ENCODE measurements around the gene SMCP. TPM values are rescaled to one million over a fixed set of nuclear protein-coding genes. Genes with fewer than 3 reads are reported as not detected.

The SMCP gene
- total RNA-seq, 1 experiment from 2014 or later, result not detected

GRCh38 chr1:152912900-152913299 is 34.8 kb downstream of the SMCP start:
- Histone ChIP-seq H3K27me3 (replicated peaks; ENCODE audit: insufficient read depth, low read depth, low read length, poor library complexity) (peaks cover 47% of the 10 kb centered on the region), H3K9me3 (ENCODE audit: low read depth, low read length, poor library complexity, severe bottlenecking) (no peaks in the 10 kb centered on the region), H3K27ac (ENCODE audit: low read depth, low read length, poor library complexity, severe bottlenecking) (no peak overlapping the region), H3K36me3 (ENCODE audit: insufficient read depth, low read length, poor library complexity, severe bottlenecking) (no peaks in the 10 kb centered on the region), H3K4me3 (ENCODE audit: low read depth, low read length, poor library complexity, severe bottlenecking) (no peak overlapping the region), H3K4me1 (ENCODE audit: insufficient read depth, low read length, poor library complexity, severe bottlenecking) (no peaks in the 10 kb centered on the region)
- intact Hi-C loops (cut with micrococcal nuclease; ENCODE audit: unreplicated experiment), result loop anchor here (10.0 kb wide), 1 partner anchor 312 kb away; no protein-coding TSS in a partner anchor
- TF ChIP-seq EZH2 (IDR thresholded peaks at IDR 0.05; ENCODE audit: borderline replicate concordance, low read depth, low read length, poor library complexity, severe bottlenecking), result no peak
- no peak for TF ChIP-seq CTCF (conservative IDR thresholded peaks at IDR 0.05; ENCODE audit: low read depth, low read length)
- CTCF ChIA-PET, result no interaction called here
- BruUV-seq (replicated peaks), result no TSS peak
- no peak for DNase-seq (ENCODE audit: low spot score)
- POLR2A ChIA-PET (ENCODE audit: low non-redundant PET), result no interaction called here

- POLR2A ChIA-PET (ENCODE audit: low non-redundant PET), result no interaction called here
- CTCF ChIA-PET, result no interaction called here
- Histone ChIP-seq H3K4me3 (ENCODE audit: low read depth, low read length, poor library complexity, severe bottlenecking) (no peak overlapping the region), H3K9me3 (ENCODE audit: low read depth, low read length, poor library complexity, severe bottlenecking) (no peaks in the 10 kb centered on the region), H3K36me3 (ENCODE audit: insufficient read depth, low read length, poor library complexity, severe bottlenecking) (no peaks in the 10 kb centered on the region), H3K27ac (ENCODE audit: low read depth, low read length, poor library complexity, severe bottlenecking) (no peak overlapping the region), H3K4me1 (ENCODE audit: insufficient read depth, low read length, poor library complexity, severe bottlenecking) (no peaks in the 10 kb centered on the region), H3K27me3 (replicated peaks; ENCODE audit: insufficient read depth, low read depth, low read length, poor library complexity) (peaks cover 45% of the 10 kb centered on the region)
- DNase-seq (ENCODE audit: low spot score), result peak; percentile 29
- no TSS peak for BruUV-seq (replicated peaks)
- intact Hi-C loops (cut with micrococcal nuclease; ENCODE audit: unreplicated experiment), result loop anchor here (10.0 kb wide), 1 partner anchor 307 kb away; no protein-coding TSS in a partner anchor
- TF ChIP-seq CTCF (conservative IDR thresholded peaks at IDR 0.05; ENCODE audit: low read depth, low read length) (peak; percentile 40), EZH2 (IDR thresholded peaks at IDR 0.05; ENCODE audit: borderline replicate concordance, low read depth, low read length, poor library complexity, severe bottlenecking) (no peak)
Observed at GRCh38 chr1:152917794-152918193, 39.7 kb downstream of the SMCP start.

DNA sequence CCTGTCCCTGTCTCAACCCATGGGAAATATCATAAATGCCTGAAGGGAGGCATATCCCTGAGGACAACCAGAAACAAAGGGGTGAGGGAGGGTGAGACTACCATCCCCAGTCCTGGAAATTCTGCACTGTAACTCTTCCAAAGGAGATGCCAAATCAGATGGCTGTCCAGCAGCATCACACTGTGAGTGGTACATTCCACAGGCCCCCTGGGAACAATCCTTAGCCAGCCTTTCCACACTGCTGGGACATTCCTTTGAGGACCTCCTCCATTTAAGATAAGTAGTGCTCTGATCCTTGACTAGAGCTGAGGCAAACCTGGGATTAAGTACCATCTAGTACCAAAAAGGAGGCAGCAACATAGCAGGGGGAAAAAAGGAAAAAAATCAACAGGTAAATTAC is 40.9 kb downstream of the SMCP start:
- intact Hi-C loops (cut with micrococcal nuclease; ENCODE audit: unreplicated experiment), result loop anchor here (10.0 kb wide), 1 partner anchor 306 kb away; no protein-coding TSS in a partner anchor
- Histone ChIP-seq H3K27ac (ENCODE audit: low read depth, low read length, poor library complexity, severe bottlenecking) (no peak overlapping the region), H3K27me3 (replicated peaks; ENCODE audit: insufficient read depth, low read depth, low read length, poor library complexity) (peaks cover 40% of the 10 kb centered on the region), H3K4me1 (ENCODE audit: insufficient read depth, low read length, poor library complexity, severe bottlenecking) (no peaks in the 10 kb centered on the region), H3K4me3 (ENCODE audit: low read depth, low read length, poor library complexity, severe bottlenecking) (no peak overlapping the region), H3K36me3 (ENCODE audit: insufficient read depth, low read length, poor library complexity, severe bottlenecking) (no peaks in the 10 kb centered on the region), H3K9me3 (ENCODE audit: low read depth, low read length, poor library complexity, severe bottlenecking) (no peaks in the 10 kb centered on the region)
- POLR2A ChIA-PET (ENCODE audit: low non-redundant PET), result no interaction called here
- CTCF ChIA-PET, result interaction anchor here (0.6 kb wide), 1 partner anchor 387 kb away, joined by 3 read pairs; no protein-coding TSS in a partner anchor
- DNase-seq (ENCODE audit: low spot score), result no peak
- BruUV-seq (replicated peaks), result no TSS peak
- TF ChIP-seq CTCF (conservative IDR thresholded peaks at IDR 0.05; ENCODE audit: low read depth, low read length), result no peak
